ENCODE data around the gene PHACTR2.
A peak's percentile ranks its signal among the peaks of the same experiment; 100 is the strongest.

The PHACTR2 gene

DNA sequence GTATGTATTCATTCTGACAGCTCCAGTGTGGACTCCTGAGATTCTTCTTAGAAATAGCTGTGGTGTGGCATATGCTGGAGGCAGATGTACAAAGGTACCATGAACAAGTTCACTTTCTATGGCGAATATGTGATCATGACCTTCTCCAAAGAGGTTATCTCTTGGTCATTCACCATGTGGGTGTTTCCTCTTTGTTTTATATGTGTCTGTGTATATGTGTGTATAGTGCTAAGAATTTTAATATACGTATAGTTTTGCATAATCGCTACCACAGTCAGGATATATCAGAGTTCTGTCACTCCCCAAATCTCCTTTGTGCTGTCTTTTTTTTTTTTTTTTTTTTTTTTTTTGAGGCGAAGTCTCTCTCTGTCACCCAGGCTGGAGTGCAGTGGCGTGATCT, 47.1 kb downstream of the PHACTR2 start:
- H2AK5ac ChIP-seq (ENCODE audit: low read length), result no peak overlapping the region

DNA sequence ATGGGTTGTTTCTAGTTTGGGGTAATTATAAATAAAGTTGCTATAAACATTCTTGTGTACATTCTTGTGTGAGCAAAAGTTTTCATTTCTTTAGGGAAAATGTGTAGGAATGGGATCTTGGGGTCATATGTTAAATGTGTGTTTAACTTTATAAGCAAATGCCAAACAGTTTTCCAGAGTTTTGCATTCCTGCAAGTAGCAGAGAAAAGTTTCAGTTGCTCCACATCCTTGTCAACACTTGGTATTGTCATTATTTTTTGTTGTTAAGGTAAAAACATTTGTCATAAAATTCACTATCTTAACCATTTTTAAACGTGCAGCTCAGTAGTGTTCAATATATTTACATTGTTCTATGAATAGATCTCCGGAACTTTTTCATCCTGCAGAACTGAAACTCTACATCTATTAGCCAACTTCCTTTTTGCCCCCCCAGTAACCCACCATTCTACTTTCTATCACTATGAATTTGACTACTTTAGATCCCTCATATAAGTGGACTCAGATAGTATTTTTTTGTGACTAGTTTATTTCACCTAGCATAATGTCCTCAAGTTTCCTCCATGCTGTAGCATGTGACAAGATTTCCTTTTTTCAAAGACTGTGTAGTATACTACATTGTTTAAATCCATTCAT, 48.4 kb downstream of the PHACTR2 start:
- H4K8ac ChIP-seq (ENCODE audit: low read depth, low read length), result no peak overlapping the region

More for the DNA sequence above, 47.1 kb downstream of the PHACTR2 start:
- no peak overlapping the region for H4K8ac ChIP-seq (ENCODE audit: low read depth, low read length)
- H3K18ac ChIP-seq (ENCODE audit: low read length), result no peak overlapping the region
- H4K91ac ChIP-seq (ENCODE audit: low read depth, low read length), result no peak overlapping the region
- H3K36me3 ChIP-seq (ENCODE audit: control insufficient read depth in 1 of 2, insufficient read depth in 2 of 2, low read length in 2 of 2), result peaks cover 7 to 9% of the 10 kb centered on the region in 2 experiments
- H3K9ac ChIP-seq (ENCODE audit: low read length), result no peak overlapping the region
- no peak overlapping the region for H3K4ac ChIP-seq (ENCODE audit: low read depth, low read length)
- H2BK120ac ChIP-seq (ENCODE audit: insufficient read depth, low read length, poor library complexity), result no peak overlapping the region
- no peaks in the 10 kb centered on the region for H3K79me2 ChIP-seq (ENCODE audit: control insufficient read depth, insufficient read depth, low read length, poor library complexity)
- H3K4me2 ChIP-seq (ENCODE audit: low read length), result no peak overlapping the region
- no CpG with 5 or more reads among the region's 5 CpGs for WGBS (ENCODE audit: extremely low coverage, insufficient coverage, insufficient read length)
- no peak overlapping the region for H3K4me3 ChIP-seq (ENCODE audit: low read depth, low read length)
- H2AFZ ChIP-seq (ENCODE audit: insufficient read depth, low read length, poor library complexity), result no peak overlapping the region
- peaks cover 3% of the 10 kb centered on the region for H3K9me3 ChIP-seq (ENCODE audit: insufficient read depth, low read depth, low read length)
- H3K27ac ChIP-seq (ENCODE audit: low read depth, low read length), result no peak overlapping the region
- DNase-seq, result no peak
- no peak overlapping the region for H2BK12ac ChIP-seq (ENCODE audit: low read length)
- no peak overlapping the region for H2BK5ac ChIP-seq (ENCODE audit: low read depth, low read length, poor library complexity)
- H3K79me1 ChIP-seq (ENCODE audit: low read length), result no peaks in the 10 kb centered on the region
- H3K23ac ChIP-seq (ENCODE audit: low read length), result no peak overlapping the region
- H3K4me1 ChIP-seq (ENCODE audit: control insufficient read depth in 1 of 2, insufficient read depth in 2 of 2, low read length in 2 of 2), result no peaks in the 10 kb centered on the region
- H3K27me3 ChIP-seq (ENCODE audit: insufficient read depth, low read length), result no peaks in the 10 kb centered on the region
- no peak overlapping the region for H3K14ac ChIP-seq (ENCODE audit: low read length)
- H4K12ac ChIP-seq (ENCODE audit: low read depth, low read length), result no peak overlapping the region

DNA sequence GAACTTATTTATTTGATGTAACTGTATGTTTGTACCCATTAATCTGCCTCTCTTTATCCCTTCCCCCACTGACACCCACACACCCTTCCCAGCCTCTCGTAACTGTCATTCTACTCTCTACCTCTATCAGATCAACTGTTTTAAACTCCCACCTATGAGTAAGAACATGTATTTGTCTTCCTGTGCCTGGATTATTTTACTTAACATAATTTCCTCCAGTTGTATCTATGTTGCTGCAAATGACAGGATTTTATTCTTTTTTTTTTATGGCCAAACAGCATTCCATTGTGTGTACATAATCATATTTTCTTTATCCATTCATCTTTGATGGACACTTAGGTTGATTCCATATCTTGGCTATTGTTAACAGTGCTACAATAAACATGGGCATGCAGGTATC, 49.3 kb downstream of the PHACTR2 start:
- Histone ChIP-seq H4K91ac (ENCODE audit: low read depth, low read length) (no peak overlapping the region), H3K36me3 (ENCODE audit: control insufficient read depth in 1 of 2, insufficient read depth in 2 of 2, low read length in 2 of 2) (peaks cover 2 to 6% of the 10 kb centered on the region in 2 experiments), H4K8ac (ENCODE audit: low read depth, low read length) (no peak overlapping the region), H3K79me1 (ENCODE audit: low read length) (no peaks in the 10 kb centered on the region), H3K27me3 (ENCODE audit: insufficient read depth, low read length) (no peaks in the 10 kb centered on the region), H3K23ac (ENCODE audit: low read length) (no peak overlapping the region), H3K14ac (ENCODE audit: low read length) (no peak overlapping the region), H2AFZ (ENCODE audit: insufficient read depth, low read length, poor library complexity) (no peak overlapping the region), H2BK5ac (ENCODE audit: low read depth, low read length, poor library complexity) (no peak overlapping the region), H3K4ac (ENCODE audit: low read depth, low read length) (no peak overlapping the region), H3K18ac (ENCODE audit: low read length) (no peak overlapping the region), H3K9me3 (ENCODE audit: insufficient read depth, low read depth, low read length) (no peaks in the 10 kb centered on the region), H4K12ac (ENCODE audit: low read depth, low read length) (no peak overlapping the region), H3K4me3 (ENCODE audit: low read depth, low read length) (no peak overlapping the region), H2BK120ac (ENCODE audit: insufficient read depth, low read length, poor library complexity) (no peak overlapping the region), H3K9ac (ENCODE audit: low read length) (no peak overlapping the region), H2AK5ac (ENCODE audit: low read length) (no peak overlapping the region), H3K4me1 (ENCODE audit: control insufficient read depth in 1 of 2, insufficient read depth in 2 of 2, low read length in 2 of 2) (peaks cover 0 to 4% of the 10 kb centered on the region in 2 experiments), H3K4me2 (ENCODE audit: low read length) (no peak overlapping the region), H3K27ac (ENCODE audit: low read depth, low read length) (no peak overlapping the region), H3K79me2 (ENCODE audit: control insufficient read depth, insufficient read depth, low read length, poor library complexity) (no peaks in the 10 kb centered on the region), H2BK12ac (ENCODE audit: low read length) (no peak overlapping the region)
- WGBS (ENCODE audit: extremely low coverage, insufficient coverage, insufficient read length), result no CpG with 5 or more reads among the region's 1 CpG
- peak in 1 of 2 donors; percentile 59 for DNase-seq

More for the DNA sequence above, 48.4 kb downstream of the PHACTR2 start:
- no CpG with 5 or more reads among the region's 2 CpGs for WGBS (ENCODE audit: extremely low coverage, insufficient coverage, insufficient read length)
- H3K18ac ChIP-seq (ENCODE audit: low read length), result no peak overlapping the region
- no peak overlapping the region for H2BK120ac ChIP-seq (ENCODE audit: insufficient read depth, low read length, poor library complexity)
- H2AK5ac ChIP-seq (ENCODE audit: low read length), result no peak overlapping the region
- H3K27ac ChIP-seq (ENCODE audit: low read depth, low read length), result no peak overlapping the region
- no peak overlapping the region for H3K4me3 ChIP-seq (ENCODE audit: low read depth, low read length)
- no peaks in the 10 kb centered on the region for H3K79me1 ChIP-seq (ENCODE audit: low read length)
- H2AFZ ChIP-seq (ENCODE audit: insufficient read depth, low read length, poor library complexity), result no peak overlapping the region
- H3K14ac ChIP-seq (ENCODE audit: low read length), result no peak overlapping the region
- no peak overlapping the region for H3K9ac ChIP-seq (ENCODE audit: low read length)
- no peak overlapping the region for H2BK12ac ChIP-seq (ENCODE audit: low read length)
- H4K91ac ChIP-seq (ENCODE audit: low read depth, low read length), result no peak overlapping the region
- H3K79me2 ChIP-seq (ENCODE audit: control insufficient read depth, insufficient read depth, low read length, poor library complexity), result no peaks in the 10 kb centered on the region
- H3K36me3 ChIP-seq (ENCODE audit: control insufficient read depth in 1 of 2, insufficient read depth in 2 of 2, low read length in 2 of 2), result peaks cover 2 to 6% of the 10 kb centered on the region in 2 experiments
- no peak for DNase-seq
- H4K12ac ChIP-seq (ENCODE audit: low read depth, low read length), result no peak overlapping the region
- H3K4me1 ChIP-seq (ENCODE audit: control insufficient read depth in 1 of 2, insufficient read depth in 2 of 2, low read length in 2 of 2), result peaks cover 0 to 4% of the 10 kb centered on the region in 2 experiments
- H3K9me3 ChIP-seq (ENCODE audit: insufficient read depth, low read depth, low read length), result no peaks in the 10 kb centered on the region
- no peak overlapping the region for H3K4me2 ChIP-seq (ENCODE audit: low read length)
- no peak overlapping the region for H3K23ac ChIP-seq (ENCODE audit: low read length)
- H3K4ac ChIP-seq (ENCODE audit: low read depth, low read length), result no peak overlapping the region
- H3K27me3 ChIP-seq (ENCODE audit: insufficient read depth, low read length), result no peaks in the 10 kb centered on the region
- H2BK5ac ChIP-seq (ENCODE audit: low read depth, low read length, poor library complexity), result no peak overlapping the region

DNA sequence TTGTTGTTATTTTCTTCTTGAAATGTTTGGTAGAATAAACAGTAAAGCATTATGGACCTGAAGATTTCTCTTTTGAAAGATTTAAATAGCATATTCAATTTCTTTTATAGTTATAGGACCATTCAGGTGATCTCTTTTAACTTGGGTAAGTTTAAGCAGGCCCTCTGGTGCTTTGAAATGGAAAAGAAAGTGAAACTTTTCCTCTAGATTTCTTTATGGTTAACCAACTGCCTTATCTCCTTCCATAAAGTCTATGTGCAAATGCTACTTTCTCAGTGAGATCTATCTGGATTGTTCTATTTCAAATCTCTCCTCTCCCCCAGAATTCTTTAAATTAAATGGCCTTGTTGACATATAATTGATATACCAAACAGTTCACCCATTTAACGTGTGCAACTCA, 54.0 kb downstream of the PHACTR2 start:
- WGBS (ENCODE audit: extremely low coverage, insufficient coverage, insufficient read length), result no CpG with 5 or more reads among the region's 1 CpG
- Histone ChIP-seq H3K9ac (ENCODE audit: low read length) (no peak overlapping the region), H3K14ac (ENCODE audit: low read length) (no peak overlapping the region), H4K12ac (ENCODE audit: low read depth, low read length) (no peak overlapping the region), H2AFZ (ENCODE audit: insufficient read depth, low read length, poor library complexity) (no peak overlapping the region), H3K4ac (ENCODE audit: low read depth, low read length) (no peak overlapping the region), H2AK5ac (ENCODE audit: low read length) (no peak overlapping the region), H3K36me3 (ENCODE audit: control insufficient read depth in 1 of 2, insufficient read depth in 2 of 2, low read length in 2 of 2) (no peaks in the 10 kb centered on the region), H3K18ac (ENCODE audit: low read length) (no peak overlapping the region), H3K27me3 (ENCODE audit: insufficient read depth, low read length) (no peaks in the 10 kb centered on the region), H3K27ac (ENCODE audit: low read depth, low read length) (no peak overlapping the region), H3K79me2 (ENCODE audit: control insufficient read depth, insufficient read depth, low read length, poor library complexity) (no peaks in the 10 kb centered on the region), H3K4me2 (ENCODE audit: low read length) (no peak overlapping the region), H2BK12ac (ENCODE audit: low read length) (no peak overlapping the region), H3K9me3 (ENCODE audit: insufficient read depth, low read depth, low read length) (no peaks in the 10 kb centered on the region), H3K79me1 (ENCODE audit: low read length) (no peaks in the 10 kb centered on the region), H3K4me1 (ENCODE audit: control insufficient read depth in 1 of 2, insufficient read depth in 2 of 2, low read length in 2 of 2) (peaks cover 0 to 4% of the 10 kb centered on the region in 2 experiments), H3K23ac (ENCODE audit: low read length) (no peak overlapping the region), H4K8ac (ENCODE audit: low read depth, low read length) (no peak overlapping the region), H2BK5ac (ENCODE audit: low read depth, low read length, poor library complexity) (no peak overlapping the region), H2BK120ac (ENCODE audit: insufficient read depth, low read length, poor library complexity) (no peak overlapping the region), H3K4me3 (ENCODE audit: low read depth, low read length) (no peak overlapping the region), H4K91ac (ENCODE audit: low read depth, low read length) (no peak overlapping the region)
- no peak for DNase-seq

Measured in trophoblast cell (in vitro differentiated cells and primary cell).